ENCODE measurements around the gene TMEM231. TPM values are rescaled to one million over a fixed set of nuclear protein-coding genes. Genes with fewer than 3 reads are reported as not detected.
"Not testable (repeated sequence)": the region's sequence is repeated elsewhere in the genome, so short reads cannot be mapped to it uniquely, and the experiment has no call there.

Gene TMEM231
- polyA plus RNA-seq, 3 donors = 18.3 to 24.9 (median 19.2) TPM

DNA sequence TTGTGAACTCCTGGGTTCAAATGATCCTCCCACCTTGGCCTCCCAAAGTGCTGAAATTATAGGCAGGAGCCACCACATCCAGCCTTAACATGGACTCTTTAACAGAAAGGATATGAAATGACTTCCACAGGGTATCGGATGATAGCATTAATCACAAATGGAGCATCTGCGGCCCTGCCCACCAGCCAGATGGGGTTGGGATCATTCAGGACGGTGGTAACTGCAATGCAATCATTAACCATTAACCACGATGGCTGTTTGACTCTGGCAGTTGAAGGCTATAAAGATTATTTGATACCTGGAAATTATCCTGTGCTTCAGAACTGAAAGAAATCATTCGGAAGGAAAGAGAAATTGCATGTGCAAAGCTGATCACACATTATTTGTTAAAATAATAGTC, 14.8 kb downstream of the TMEM231 start:
- no peak for DNase-seq (ENCODE audit: extremely low read depth in 1 of 11, low read depth in 9 of 11, low spot score in 4 of 11)

- DNase-seq (ENCODE audit: extremely low read depth in 1 of 11, low read depth in 9 of 11, low spot score in 4 of 11) = not testable (repeated sequence)
Measured at GRCh38 chr16:75538882-75539565, 17.0 kb downstream of the TMEM231 start.

- DNase-seq (ENCODE audit: extremely low read depth in 1 of 11, low read depth in 9 of 11, low spot score in 4 of 11) = no peak
Measured at GRCh38 chr16:75537776-75538175, 18.3 kb downstream of the TMEM231 start.

DNA sequence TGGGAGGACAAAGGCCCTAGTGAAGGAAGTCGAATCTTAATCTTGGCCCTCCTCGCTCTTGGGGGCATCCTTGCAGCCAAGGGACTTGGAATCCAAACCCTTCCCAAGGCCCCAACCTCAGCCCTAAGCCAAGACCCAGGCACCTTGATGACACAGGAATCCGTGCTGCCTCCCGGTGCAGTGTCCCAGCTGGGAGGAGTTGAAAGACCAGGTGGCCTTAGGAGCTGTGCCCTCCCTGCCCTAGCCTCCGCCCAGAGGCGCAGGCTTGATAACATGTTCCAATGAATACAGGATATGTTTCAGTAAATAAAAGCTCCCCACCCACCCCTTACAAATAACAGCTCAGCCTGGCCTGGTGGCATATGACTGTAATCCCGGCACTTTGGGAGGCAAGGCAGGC, 20.2 kb downstream of the TMEM231 start, which contains the start of gene CHST5:
Gene CHST5 (minus strand): TSS at position 208 of the 400 bp plus-strand sequence. CDS start 5,724 bp downstream, outside the sequence.
- no peak for DNase-seq (ENCODE audit: extremely low read depth in 1 of 11, low read depth in 9 of 11, low spot score in 4 of 11)

DNA sequence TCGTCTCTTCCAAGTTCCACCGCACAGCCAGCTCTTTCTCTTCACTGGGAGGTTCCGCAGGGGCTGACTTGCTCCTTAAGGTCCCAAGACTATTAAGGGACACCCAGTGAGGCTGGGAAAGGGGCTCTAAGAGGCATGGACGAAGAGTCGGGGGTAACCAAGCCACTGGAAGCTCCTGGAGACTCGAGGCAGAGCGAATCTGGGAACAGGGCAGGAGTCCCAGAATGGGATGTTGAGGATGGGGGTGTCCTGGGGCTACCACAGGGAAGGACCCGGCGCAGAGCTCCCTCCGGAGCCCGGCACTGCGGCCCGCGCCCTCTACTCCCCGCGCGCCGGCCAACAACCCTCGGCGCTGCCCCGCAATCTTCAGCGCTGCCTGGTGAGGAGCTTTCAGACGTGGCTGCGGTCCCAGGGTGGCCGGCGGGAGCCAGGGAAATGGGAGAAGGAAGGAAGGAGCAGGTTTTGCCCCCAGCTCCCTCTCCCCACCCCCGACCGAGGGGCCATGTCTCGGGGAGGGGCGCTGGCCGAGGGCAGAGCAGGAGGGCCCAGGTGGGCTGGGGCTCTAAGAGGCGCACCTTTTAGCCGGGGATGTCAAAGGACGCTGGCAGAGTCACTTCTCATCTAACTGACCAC, 20.7 kb downstream of the TMEM231 start:
- no peak for DNase-seq (ENCODE audit: extremely low read depth in 1 of 11, low read depth in 9 of 11, low spot score in 4 of 11)

GRCh38 chr16:75534560-75535205, 21.4 kb downstream of the TMEM231 start:
- no peak for DNase-seq (ENCODE audit: extremely low read depth in 1 of 11, low read depth in 9 of 11, low spot score in 4 of 11)

- no peak for DNase-seq (ENCODE audit: extremely low read depth in 1 of 11, low read depth in 9 of 11, low spot score in 4 of 11)
Measured at GRCh38 chr16:75532791-75533190, 23.3 kb downstream of the TMEM231 start.

DNA sequence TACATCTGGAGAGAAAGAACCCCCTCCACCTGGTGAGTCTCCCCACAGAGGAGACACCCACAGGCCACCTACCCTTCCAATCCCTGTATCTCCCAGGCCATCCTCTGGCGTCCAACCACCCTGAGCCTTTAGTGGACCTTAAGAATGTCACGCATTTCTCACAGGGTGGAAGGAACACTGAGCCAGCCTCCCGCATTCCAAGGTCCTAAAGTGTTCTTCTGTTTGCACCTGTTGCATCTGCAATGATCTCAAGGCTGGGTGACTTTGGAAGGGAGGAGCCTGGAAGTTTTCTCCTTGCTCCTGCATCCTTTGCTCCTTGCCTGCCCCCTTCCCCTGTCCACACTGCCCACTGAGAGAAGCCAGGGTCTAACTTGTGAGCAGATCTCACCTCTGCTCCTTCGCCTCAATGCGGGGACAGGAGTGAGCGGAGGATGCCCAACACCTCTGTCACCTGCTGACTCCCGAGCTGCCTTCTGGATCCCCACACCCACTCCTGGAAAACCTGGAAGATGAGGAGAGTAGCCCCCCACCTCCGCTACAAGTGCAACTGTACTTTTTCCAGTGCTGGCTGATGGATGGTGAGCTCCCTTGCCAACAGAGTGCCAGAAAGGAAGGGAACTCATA, 23.8 kb downstream of the TMEM231 start:
- no peak for DNase-seq (ENCODE audit: extremely low read depth in 1 of 11, low read depth in 9 of 11, low spot score in 4 of 11)

DNA sequence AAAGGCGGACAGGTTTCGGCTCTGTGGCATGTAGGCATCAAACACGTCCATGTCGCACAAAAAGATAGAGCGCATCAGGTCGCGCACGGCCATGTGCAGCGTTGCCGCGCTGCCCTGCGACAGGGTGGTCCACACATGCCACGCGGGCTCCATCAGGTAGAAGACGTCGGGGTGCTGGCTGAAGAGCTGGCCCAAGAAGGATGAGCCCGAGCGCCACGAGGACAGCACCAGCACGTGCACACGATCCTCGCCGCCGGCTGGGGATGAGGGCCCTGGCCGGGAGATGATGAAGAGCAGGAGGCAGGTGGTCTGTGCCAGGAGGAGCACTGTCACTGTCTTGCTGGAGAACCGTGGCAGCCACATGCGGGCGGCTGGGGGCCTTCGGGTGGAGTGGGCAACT, 26.1 kb downstream of the TMEM231 start:
- DNase-seq (ENCODE audit: extremely low read depth in 1 of 11, low read depth in 9 of 11, low spot score in 4 of 11) = no peak

DNA sequence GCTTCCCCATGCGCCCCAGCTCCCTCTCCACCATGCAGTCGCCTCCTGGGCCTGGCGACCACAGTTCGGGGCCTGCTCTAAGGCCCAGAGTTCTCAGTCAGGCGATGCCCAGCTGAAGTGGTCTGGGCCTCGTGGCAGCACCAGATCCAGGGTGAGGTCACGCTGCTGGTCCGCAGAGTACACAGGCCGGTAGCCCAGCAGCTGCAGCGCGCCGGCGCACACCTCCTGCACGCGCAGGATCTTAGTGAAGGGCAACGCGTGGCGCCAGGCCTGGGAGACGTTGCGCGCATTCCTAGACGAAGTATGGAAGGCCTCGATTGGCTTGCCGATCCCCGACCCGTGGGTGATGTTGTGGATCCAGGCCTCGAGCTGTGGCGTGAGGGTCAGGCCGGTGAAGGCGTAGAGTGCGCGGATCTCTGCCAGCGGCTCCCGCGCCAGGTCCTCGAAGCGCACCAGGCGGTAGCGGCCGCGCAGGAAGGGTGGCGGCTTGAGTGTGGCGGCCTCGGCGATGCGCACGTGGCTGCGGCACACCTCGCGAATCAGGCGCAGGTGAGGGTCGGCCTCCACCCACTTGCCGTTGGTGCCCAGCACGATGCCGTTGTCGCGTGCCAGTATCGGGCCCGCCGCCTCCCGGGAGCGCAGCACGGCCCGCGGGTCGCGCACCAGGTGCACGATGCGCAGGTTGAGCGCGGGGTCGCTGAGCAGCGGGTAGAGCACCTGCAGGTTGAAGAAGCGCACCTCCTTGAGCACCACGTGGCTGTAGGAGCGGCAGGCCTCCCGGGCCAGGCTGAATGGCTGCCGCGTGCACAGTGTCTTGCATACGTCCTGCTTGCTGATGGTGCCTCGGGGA, 26.8 kb downstream of the TMEM231 start:
- DNase-seq (ENCODE audit: extremely low read depth in 1 of 11, low read depth in 9 of 11, low spot score in 4 of 11) = no peak

- DNase-seq (ENCODE audit: extremely low read depth in 1 of 11, low read depth in 9 of 11, low spot score in 4 of 11) = no peak
Measured at GRCh38 chr16:75527825-75528299, 28.2 kb downstream of the TMEM231 start.

DNA sequence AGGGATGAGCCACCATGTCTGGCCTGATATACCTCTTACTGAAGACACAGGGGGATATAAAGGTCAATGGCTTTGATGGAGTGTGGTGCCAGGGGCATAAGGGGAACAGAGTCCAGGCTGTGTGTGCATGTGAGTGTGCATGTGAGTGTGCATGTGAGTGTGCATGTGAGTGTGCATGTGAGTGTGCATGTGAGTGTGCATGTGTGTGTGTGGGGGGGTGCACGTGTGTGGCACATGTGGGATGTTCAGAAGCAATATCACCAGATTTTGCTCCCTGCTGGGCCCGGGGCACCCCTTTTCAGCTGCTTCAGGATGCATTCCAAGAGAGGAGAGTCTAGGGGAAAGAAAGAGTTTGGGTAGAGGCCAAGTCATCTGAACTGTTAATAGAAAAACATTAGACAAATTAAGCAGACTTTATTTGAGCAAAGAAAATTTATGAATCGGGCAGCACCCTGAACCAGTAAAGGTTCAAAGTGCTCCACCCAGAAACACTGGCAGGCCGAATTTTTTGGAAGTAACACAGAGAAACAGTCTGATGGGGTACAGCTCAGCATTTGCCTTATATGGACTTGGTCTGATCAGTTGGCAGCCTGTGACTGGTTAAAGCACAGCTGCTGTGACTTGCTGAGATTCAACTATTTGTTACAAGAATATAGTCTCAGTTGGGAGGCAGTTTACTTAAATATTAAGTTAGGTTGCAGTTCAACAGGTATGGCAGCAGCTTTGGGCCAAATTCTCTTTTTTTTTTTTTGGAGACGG, 29.8 kb downstream of the TMEM231 start:
- no peak for DNase-seq (ENCODE audit: extremely low read depth in 1 of 11, low read depth in 9 of 11, low spot score in 4 of 11)

DNA sequence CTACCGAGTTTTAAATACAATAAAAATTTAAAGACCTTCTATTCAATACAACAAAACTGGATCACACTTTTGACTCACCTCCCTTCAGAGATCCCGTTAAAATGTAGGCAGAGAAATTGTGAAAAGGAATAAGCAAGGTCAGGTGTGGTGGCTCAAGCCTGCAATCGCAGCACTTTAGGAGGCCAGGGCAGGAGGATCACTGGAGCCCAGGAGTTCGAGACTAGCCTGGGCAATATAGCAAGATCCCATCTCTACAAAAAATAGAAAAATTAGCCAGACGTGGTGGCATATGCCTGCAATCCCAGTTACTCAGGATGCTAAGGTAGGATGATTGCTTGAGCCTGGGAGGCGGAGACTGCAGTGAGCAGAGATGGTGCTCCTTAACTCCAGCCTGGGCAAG, 36.9 kb downstream of the TMEM231 start:
- no peak for DNase-seq (ENCODE audit: extremely low read depth in 1 of 11, low read depth in 9 of 11, low spot score in 4 of 11)

GRCh38 chr16:75516189-75516966, 39.7 kb downstream of the TMEM231 start:
- peak in 1 of 11 donors; percentile 25 for DNase-seq (ENCODE audit: extremely low read depth in 1 of 11, low read depth in 9 of 11, low spot score in 4 of 11)

DNA sequence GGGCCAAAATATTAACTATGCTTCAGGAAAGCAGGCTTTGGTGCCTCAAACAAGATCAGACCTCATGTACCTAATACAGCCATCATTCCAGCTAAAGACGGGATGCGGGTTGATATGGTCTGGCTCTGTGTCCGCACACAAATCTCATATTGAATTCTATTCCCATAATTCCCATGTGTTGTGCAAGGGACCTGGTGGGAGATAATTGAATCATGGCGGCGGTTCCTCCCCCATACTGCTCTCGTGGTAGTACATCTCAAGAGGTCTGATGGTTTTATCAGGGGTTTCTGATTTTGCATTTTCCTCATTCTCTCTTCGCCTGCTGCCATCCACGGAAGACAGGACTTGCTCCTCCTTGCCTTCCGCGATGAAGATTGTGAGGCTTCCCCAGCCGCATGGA, 41.8 kb downstream of the TMEM231 start:
- no peak for DNase-seq (ENCODE audit: extremely low read depth in 1 of 11, low read depth in 9 of 11, low spot score in 4 of 11)

DNA sequence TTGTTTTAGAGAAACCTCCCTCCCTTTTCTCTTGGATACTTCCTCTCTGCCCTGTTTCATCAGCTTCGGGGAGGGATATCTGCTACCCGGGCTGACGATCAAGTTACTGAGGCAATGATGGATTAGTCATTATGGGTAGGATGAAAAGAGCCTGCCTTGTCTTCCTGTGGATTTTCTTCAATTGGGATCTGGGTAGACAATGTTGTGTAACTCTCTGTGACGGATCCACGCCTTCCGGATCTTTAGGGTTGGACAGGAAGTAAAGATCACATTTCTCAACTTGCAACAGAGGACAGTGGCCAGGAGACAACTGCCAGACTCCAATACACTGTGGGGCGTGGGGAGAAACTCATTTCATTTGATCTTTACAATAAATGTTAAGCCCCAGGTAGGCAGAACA, 49.5 kb downstream of the TMEM231 start:
- DNase-seq (ENCODE audit: extremely low read depth in 1 of 11, low read depth in 9 of 11, low spot score in 4 of 11) = peak in 1 of 11 donors; percentile 13

DNA sequence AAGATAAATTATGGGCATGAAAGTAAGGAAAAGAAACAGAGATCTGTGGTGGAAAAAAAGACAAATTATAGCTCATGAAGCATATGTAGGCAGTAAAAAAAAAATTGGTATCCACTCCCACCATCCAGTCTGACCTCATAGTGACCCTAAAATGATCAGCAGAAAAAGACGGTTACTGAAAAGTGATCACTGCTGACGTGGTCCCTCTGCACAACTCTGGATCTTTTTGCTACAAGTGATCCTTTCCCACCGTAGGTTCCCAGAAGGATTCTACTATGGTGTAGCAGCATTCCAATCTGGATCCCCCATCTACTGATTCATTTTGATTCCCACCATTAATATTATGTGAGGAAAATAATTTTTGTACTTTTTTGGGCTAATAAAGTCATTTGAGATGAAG, 49.9 kb downstream of the TMEM231 start:
- DNase-seq (ENCODE audit: extremely low read depth in 1 of 11, low read depth in 9 of 11, low spot score in 4 of 11) = no peak
